ENCODE data around the gene KCNQ1. TPM values are rescaled to one million over a fixed set of nuclear protein-coding genes. Genes with fewer than 3 reads are reported as not detected.

The KCNQ1 gene
- total RNA-seq, 4 donors from 2014 or later, result 0.81 to 2.2 (median 1.6) TPM

GRCh38 chr11:2577031-2577990 lies 132.5 kb downstream of the KCNQ1 start:
- peak in 1 of 2 donors; percentile 79 for DNase-seq (ENCODE audit: low spot score in 2 of 2)
- 85 to 93% methylated on average over 24 to 28 of the region's 33 CpGs for WGBS, 2 donors
- H3K4me3 ChIP-seq (ENCODE audit: low read depth, poor library complexity, severe bottlenecking), result no peak overlapping the region
- no peak for TF ChIP-seq CTCF (IDR thresholded peaks at IDR 0.05)
- intact Hi-C loops (cut with DNase I; ENCODE audit: low total_unique reads), result no loop called here

- intact Hi-C loops (cut with DNase I; ENCODE audit: low total_unique reads), result no loop called here
- TF ChIP-seq POLR2A (IDR thresholded peaks at IDR 0.05) (no peak), CTCF (IDR thresholded peaks at IDR 0.05) (no peak)
- peak in 1 of 2 donors; percentile 81 for DNase-seq (ENCODE audit: low spot score in 2 of 2)
- H3K4me3 ChIP-seq (ENCODE audit: low read depth, poor library complexity, severe bottlenecking), result no peak overlapping the region
- 83 to 86% methylated on average over 15 to 19 of the region's 22 CpGs for WGBS, 2 donors
Measured at GRCh38 chr11:2577991-2578928, 133.5 kb downstream of the KCNQ1 start.

GRCh38 chr11:2578929-2579270 lies 134.1 kb downstream of the KCNQ1 start:
- DNase-seq (ENCODE audit: low spot score in 2 of 2), result no peak
- intact Hi-C loops (cut with DNase I; ENCODE audit: low total_unique reads), result no loop called here
- H3K4me3 ChIP-seq (ENCODE audit: low read depth, poor library complexity, severe bottlenecking), result no peak overlapping the region
- WGBS, 2 donors, result 79 to 88% methylated on average over 7 of the region's 7 CpGs
- no peak for TF ChIP-seq CTCF (IDR thresholded peaks at IDR 0.05)
- no peak for TF ChIP-seq POLR2A (IDR thresholded peaks at IDR 0.05)

- TF ChIP-seq POLR2A (IDR thresholded peaks at IDR 0.05), result no peak
- TF ChIP-seq CTCF (IDR thresholded peaks at IDR 0.05), result no peak
- H3K4me3 ChIP-seq (ENCODE audit: low read depth, poor library complexity, severe bottlenecking), result no peak overlapping the region
- peak in 1 of 2 donors; percentile 76 for DNase-seq (ENCODE audit: low spot score in 2 of 2)
- intact Hi-C loops (cut with DNase I; ENCODE audit: low total_unique reads), result no loop called here
- WGBS, 2 donors, result 69 to 72% methylated on average over 17 of the region's 17 CpGs
Measured at GRCh38 chr11:2579315-2580060, 134.7 kb downstream of the KCNQ1 start.

- 60 to 72% methylated on average over 10 of the region's 10 CpGs for WGBS, 2 donors
- H3K4me3 ChIP-seq (ENCODE audit: low read depth, poor library complexity, severe bottlenecking), result no peak overlapping the region
- peak in 1 of 2 donors; percentile 59 for DNase-seq (ENCODE audit: low spot score in 2 of 2)
- TF ChIP-seq POLR2A (IDR thresholded peaks at IDR 0.05) (no peak), CTCF (IDR thresholded peaks at IDR 0.05) (no peak)
- intact Hi-C loops (cut with DNase I; ENCODE audit: low total_unique reads), result no loop called here
Measured at GRCh38 chr11:2580061-2580421, 135.2 kb downstream of the KCNQ1 start.

All from lower leg skin (tissue), 4 donors.